Endodermal cell (in vitro differentiated cells): ENCODE measurements around the gene MAP1LC3A. TPM values are rescaled to one million over a fixed set of nuclear protein-coding genes. Genes with fewer than 3 reads are reported as not detected.

Source experiments
- DNase-seq: peaks from one replicate; pipeline ENCODE4 v3.0.0-alpha.2; 2017
- H3K27ac ChIP-seq: 2 replicates; pipeline ENCODE4 v1.5.1; 2013; ENCODE audit warnings: mild to moderate bottlenecking, low read depth, low read length, moderate library complexity
- H3K27me3 ChIP-seq: 2 replicates; pipeline ENCODE4 v1.6.1; 2013; ENCODE audit warnings: mild to moderate bottlenecking, low read length, moderate library complexity; ENCODE audit not compliant: insufficient read depth, control insufficient read depth, poor library complexity, severe bottlenecking
- H3K36me3 ChIP-seq: 2 replicates; pipeline ENCODE4 v1.7.0; 2013; ENCODE audit warnings: mild to moderate bottlenecking, low read length, moderate library complexity; ENCODE audit not compliant: control insufficient read depth, insufficient read depth
- H3K4me1 ChIP-seq: one replicate; pipeline ENCODE4 v1.7.0; 2013; ENCODE audit warnings: low read length; ENCODE audit not compliant: control insufficient read depth, insufficient read depth
- H3K4me3 ChIP-seq: 2 replicates; pipeline ENCODE4 v1.5.1; 2013; ENCODE audit warnings: mild to moderate bottlenecking, low read length, moderate library complexity
- H3K9ac ChIP-seq: 2 replicates; pipeline ENCODE4 v1.6.1; 2013; ENCODE audit warnings: mild to moderate bottlenecking, low read length, moderate library complexity; ENCODE audit not compliant: poor library complexity, severe bottlenecking; ENCODE audit errors: extremely low read depth
- H3K9me3 ChIP-seq: 2 replicates; pipeline ENCODE4 v1.6.1; 2013; ENCODE audit warnings: mild to moderate bottlenecking, low read length, moderate library complexity; ENCODE audit not compliant: control insufficient read depth
- H3K27ac Mint-ChIP-seq: 2 replicates; pipeline ENCODE4 v1.8.0; 2020; ENCODE audit warnings: mixed read lengths
- H3K27me3 Mint-ChIP-seq: 2 replicates; pipeline ENCODE4 v1.8.0; 2021; ENCODE audit warnings: mild to moderate bottlenecking, mixed read lengths; ENCODE audit not compliant: insufficient read depth
- H3K36me3 Mint-ChIP-seq: 2 replicates; pipeline ENCODE4 v1.8.0; 2020; ENCODE audit warnings: low read depth, mixed read lengths
- H3K4me1 Mint-ChIP-seq: 2 replicates; pipeline ENCODE4 v1.8.0; 2020; ENCODE audit warnings: mixed read lengths
- H3K4me3 Mint-ChIP-seq: 2 replicates; pipeline ENCODE4 v1.8.0; 2020; ENCODE audit warnings: mild to moderate bottlenecking, moderate library complexity, mixed read lengths
- H3K9me3 Mint-ChIP-seq: 2 replicates; pipeline ENCODE4 v1.8.0; 2020; ENCODE audit warnings: mild to moderate bottlenecking, mixed read lengths
- CTCF ChIP-seq: fragments of 200-600 bp; sonication (generic); conservative IDR thresholded peaks from 2 replicates; pipeline ENCODE4 v1.5.0; 2021; ENCODE audit warnings: antibody characterized with exemption, mild to moderate bottlenecking
- WGBS, 2 experiments: methylation state at CpG; one replicate each; pipeline versions ENCODE4 v1.1.5 to v1.1.7; 2013; ENCODE audit warnings: missing lambda C conversion rate in 2 of 2, mixed read lengths in 1 of 2; ENCODE audit not compliant: insufficient coverage in 1 of 2, insufficient read length in 1 of 2; 5-methylcytosine and 5-hydroxymethylcytosine counted together
- total RNA-seq, 2 donors: library from RNA; stranded (reverse); fragmentation: NEBNext Ultra II Directional in 1 of 2; extraction: Animal tissue kit (Norgen Biotek cat#: 25700) in 1 of 2; gene quantifications; 2 replicates in 1 of 2; 3 replicates in 1 of 2; pipeline ENCODE4 v1.2.1, GENCODE V29; 2021

MAP1LC3A gene
- total RNA-seq, 2 donors from 2014 or later: 19.0 to 41.6 TPM

GRCh38 chr20:34526466-34526865 lies 32.1 kb upstream of the MAP1LC3A start:
- Mint-ChIP-seq H3K27me3 (no peaks in the 10 kb centered on the region), H3K27ac (peak overlapping the region; percentile 31), H3K4me1 (peaks cover 20% of the 10 kb centered on the region), H3K9me3 (no peaks in the 10 kb centered on the region), H3K4me3 (no peak overlapping the region), H3K36me3 (peaks cover 73% of the 10 kb centered on the region)
- no peak for DNase-seq
- Histone ChIP-seq H3K27ac (no peak overlapping the region), H3K9me3 (no peaks in the 10 kb centered on the region), H3K36me3 (peaks cover 80% of the 10 kb centered on the region), H3K4me1 (peaks cover 3% of the 10 kb centered on the region), H3K4me3 (no peak overlapping the region), H3K27me3 (no peaks in the 10 kb centered on the region), H3K9ac (no peak overlapping the region)
- 97 to 100% methylated on average over 2 to 5 of the region's 5 CpGs for WGBS, 2 experiments
- no peak for TF ChIP-seq CTCF

GRCh38 chr20:34527016-34527415 lies 31.5 kb upstream of the MAP1LC3A start:
- no peaks in the 10 kb centered on the region for H3K27me3 ChIP-seq
- TF ChIP-seq CTCF: no peak
- no peaks in the 10 kb centered on the region for H3K9me3 ChIP-seq
- H3K9ac ChIP-seq: no peak overlapping the region
- Mint-ChIP-seq H3K9me3 (no peaks in the 10 kb centered on the region), H3K27me3 (no peaks in the 10 kb centered on the region), H3K4me1 (peaks cover 20% of the 10 kb centered on the region), H3K4me3 (no peak overlapping the region), H3K36me3 (peaks cover 72% of the 10 kb centered on the region), H3K27ac (peak overlapping the region; percentile 31)
- no peak overlapping the region for H3K27ac ChIP-seq
- WGBS, 2 experiments: 98 to 100% methylated on average over 5 to 10 of the region's 10 CpGs
- H3K4me3 ChIP-seq: no peak overlapping the region
- DNase-seq: no peak
- H3K36me3 ChIP-seq: peaks cover 80% of the 10 kb centered on the region
- peaks cover 3% of the 10 kb centered on the region for H3K4me1 ChIP-seq

GRCh38 chr20:34528921-34529297 lies 29.6 kb upstream of the MAP1LC3A start:
- no peaks in the 10 kb centered on the region for H3K27me3 Mint-ChIP-seq
- DNase-seq: no peak
- no peaks in the 10 kb centered on the region for H3K9me3 Mint-ChIP-seq
- H3K27ac ChIP-seq: no peak overlapping the region
- no peaks in the 10 kb centered on the region for H3K27me3 ChIP-seq
- H3K4me1 Mint-ChIP-seq: peaks cover 8% of the 10 kb centered on the region
- TF ChIP-seq CTCF: no peak
- no peak overlapping the region for H3K4me3 ChIP-seq
- no peak overlapping the region for H3K9ac ChIP-seq
- WGBS, 2 experiments: 99 to 100% methylated on average over 3 to 5 of the region's 5 CpGs
- peaks cover 73% of the 10 kb centered on the region for H3K36me3 Mint-ChIP-seq
- peaks cover 82% of the 10 kb centered on the region for H3K36me3 ChIP-seq
- no peaks in the 10 kb centered on the region for H3K9me3 ChIP-seq
- no peaks in the 10 kb centered on the region for H3K4me1 ChIP-seq
- no peak overlapping the region for H3K27ac Mint-ChIP-seq
- no peak overlapping the region for H3K4me3 Mint-ChIP-seq
